GM23338 (cell line): Measurements from ENCODE around the gene GM2A. TPM values are rescaled to one million over a fixed set of nuclear protein-coding genes. Genes with fewer than 3 reads are reported as not detected.

Experiments used
- ATAC-seq: fragments of 200-7000 bp; cut with Tn5 transposase; 3 replicates; pipeline ENCODE4 v1.9.1; 2020
- DNase-seq: peaks from one replicate; pipeline ENCODE4 v3.0.0-alpha.2; 2015; ENCODE audit warnings: low spot score
- H2AFZ ChIP-seq: fragments of 200-600 bp; sonication (generic); 2 replicates; pipeline ENCODE4 v1.8.0; 2016; ENCODE audit warnings: antibody characterized with exemption, mild to moderate bottlenecking, moderate library complexity
- H3F3A ChIP-seq: fragments of 200-600 bp; sonication (generic); replicated peaks from 2 replicates; pipeline ENCODE4 v1.8.0; 2017; ENCODE audit warnings: antibody characterized with exemption, mixed run types, low read depth
- H3K27ac ChIP-seq: fragments of 200-600 bp; sonication (generic); 2 replicates; pipeline ENCODE4 v1.6.1; 2016; ENCODE audit warnings: low read depth
- H3K27me3 ChIP-seq: fragments of 200-600 bp; sonication (generic); 2 replicates; pipeline ENCODE4 v1.8.0; 2016; ENCODE audit warnings: mild to moderate bottlenecking, mixed run types, moderate library complexity; ENCODE audit not compliant: insufficient read depth
- H3K36me3 ChIP-seq: fragments of 200-600 bp; sonication (generic); 2 replicates; pipeline ENCODE4 v1.8.0; 2016; ENCODE audit warnings: mild to moderate bottlenecking; ENCODE audit not compliant: insufficient read depth
- H3K4me1 ChIP-seq: fragments of 200-600 bp; sonication (generic); 2 replicates; pipeline ENCODE4 v1.8.0; 2016; ENCODE audit warnings: mild to moderate bottlenecking, moderate library complexity; ENCODE audit not compliant: insufficient read depth
- H3K4me2 ChIP-seq: fragments of 200-600 bp; sonication (generic); 2 replicates; pipeline ENCODE4 v1.7.1; 2017; ENCODE audit warnings: mixed run types
- H3K4me3 ChIP-seq: fragments of 200-600 bp; sonication (generic); 2 replicates; pipeline ENCODE4 v1.6.1; 2016; ENCODE audit warnings: mixed run types
- H3K79me2 ChIP-seq: fragments of 200-600 bp; sonication (generic); replicated peaks from 2 replicates; pipeline ENCODE4 v1.8.0; 2017; ENCODE audit warnings: mild to moderate bottlenecking; ENCODE audit not compliant: insufficient read depth
- H3K9me2 ChIP-seq: fragments of 200-600 bp; sonication (generic); 2 replicates; pipeline ENCODE4 v1.8.0; 2017; ENCODE audit not compliant: insufficient read depth
- H4K20me1 ChIP-seq: fragments of 200-600 bp; sonication (generic); replicated peaks from 2 replicates; pipeline ENCODE4 v1.8.0; 2017; ENCODE audit warnings: mild to moderate bottlenecking; ENCODE audit not compliant: insufficient read depth
- H3K27ac Mint-ChIP-seq: 2 replicates; pipeline ENCODE4 v1.8.0; 2020; ENCODE audit warnings: inconsistent platforms, mild to moderate bottlenecking, moderate library complexity, mixed read lengths
- H3K27me3 Mint-ChIP-seq: 3 replicates; pipeline ENCODE4 v1.8.0; 2022; ENCODE audit warnings: low read depth, mild to moderate bottlenecking, moderate library complexity, mixed read lengths, inconsistent platforms; ENCODE audit not compliant: insufficient read depth, poor library complexity
- H3K36me3 Mint-ChIP-seq: 3 replicates; pipeline ENCODE4 v1.8.0; 2021; ENCODE audit warnings: low read depth, mild to moderate bottlenecking, inconsistent platforms, moderate library complexity, mixed read lengths
- H3K4me1 Mint-ChIP-seq: 3 replicates; pipeline ENCODE4 v1.8.0; 2020; ENCODE audit warnings: mild to moderate bottlenecking, inconsistent platforms, mixed read lengths
- H3K4me3 Mint-ChIP-seq: 3 replicates; pipeline ENCODE4 v1.8.0; 2021; ENCODE audit warnings: moderate library complexity, mild to moderate bottlenecking, inconsistent platforms, mixed read lengths
- H3K9me3 Mint-ChIP-seq: 3 replicates; pipeline ENCODE4 v1.8.0; 2020; ENCODE audit warnings: moderate library complexity, mild to moderate bottlenecking, inconsistent platforms, mixed read lengths
- CREB1 ChIP-seq: fragments of 250-450 bp; sonication (Bioruptor Pico); IDR thresholded peaks from 2 replicates; pipeline ENCODE4 v1.5.0; 2020; ENCODE audit warnings: low read depth, mild to moderate bottlenecking, moderate library complexity
- ETS1 ChIP-seq: IDR thresholded peaks from 2 replicates; pipeline ENCODE4 v1.6.1; 2016; ENCODE audit warnings: antibody characterized with exemption
- EZH2 ChIP-seq: fragments of 200-600 bp; sonication (generic); IDR thresholded peaks from one replicate; pipeline ENCODE4 v1.8.0; 2017; ENCODE audit warnings: antibody characterized with exemption, mild to moderate bottlenecking, low read depth; ENCODE audit not compliant: unreplicated experiment
- EZH2phosphoT487 ChIP-seq: fragments of 200-600 bp; sonication (generic); IDR thresholded peaks from one replicate; pipeline ENCODE4 v1.8.1; 2018; ENCODE audit warnings: antibody characterized with exemption; ENCODE audit not compliant: unreplicated experiment
- NANOG ChIP-seq: IDR thresholded peaks from 2 replicates; pipeline ENCODE4 v1.6.1; 2016; ENCODE audit warnings: antibody characterized with exemption, borderline replicate concordance
- POLR2AphosphoS5 ChIP-seq: IDR thresholded peaks from 2 replicates; pipeline ENCODE4 v1.6.1; 2016; ENCODE audit warnings: antibody characterized with exemption, low read depth
- STAT1 ChIP-seq: IDR thresholded peaks from one replicate; pipeline ENCODE4 v1.6.1; 2016; ENCODE audit warnings: antibody characterized with exemption; ENCODE audit not compliant: unreplicated experiment
- ZNF114 ChIP-seq: fragments of 250-450 bp; sonication (Bioruptor Pico); IDR thresholded peaks from 2 replicates; pipeline ENCODE4 v1.5.0; 2020; ENCODE audit warnings: mild to moderate bottlenecking, moderate library complexity
- ZNF331 ChIP-seq: fragments of 250-450 bp; sonication (Bioruptor Pico); IDR thresholded peaks from 2 replicates; pipeline ENCODE4 v1.5.0; 2020; ENCODE audit warnings: low read depth, mild to moderate bottlenecking, moderate library complexity
- polyA plus RNA-seq: library from polyadenylated mRNA; unstranded; fragments of >200 nt; fragmentation: Nextera tagmentation; extraction: Ambion mirVana; gene quantifications from 2 replicates; pipeline ENCODE4 v1.2.1, GENCODE V29; 2016
- total RNA-seq: library from RNA; depleted of rRNA; stranded (reverse); fragments of >200 nt; shearing (Covaris generic); gene quantifications from 2 replicates; pipeline ENCODE4 v1.2.3, GENCODE V29; 2014
- TF ChIP-seq, protein P1 (sequence below): IDR thresholded peaks from one replicate; pipeline ENCODE4 v1.6.1; 2018; ENCODE audit warnings: antibody characterized with exemption; ENCODE audit not compliant: unreplicated experiment
- TF ChIP-seq, protein P2 (sequence below), 2 experiments: fragments of 200-600 bp in 1 of 2; sonication (generic) in 1 of 2; conservative IDR thresholded peaks; 2 replicates each; pipeline versions ENCODE4 v1.5.1 to v1.6.1; 2016 to 2017; ENCODE audit warnings: antibody characterized with exemption in 2 of 2, low read depth in 2 of 2, mild to moderate bottlenecking in 2 of 2, moderate library complexity in 1 of 2

Gene GM2A
- total and polyA plus RNA-seq, 2 experiments from 2014 or later: 9.8 to 27.8 TPM

- TF ChIP-seq EZH2: no peak
- TF ChIP-seq, protein P1, sequence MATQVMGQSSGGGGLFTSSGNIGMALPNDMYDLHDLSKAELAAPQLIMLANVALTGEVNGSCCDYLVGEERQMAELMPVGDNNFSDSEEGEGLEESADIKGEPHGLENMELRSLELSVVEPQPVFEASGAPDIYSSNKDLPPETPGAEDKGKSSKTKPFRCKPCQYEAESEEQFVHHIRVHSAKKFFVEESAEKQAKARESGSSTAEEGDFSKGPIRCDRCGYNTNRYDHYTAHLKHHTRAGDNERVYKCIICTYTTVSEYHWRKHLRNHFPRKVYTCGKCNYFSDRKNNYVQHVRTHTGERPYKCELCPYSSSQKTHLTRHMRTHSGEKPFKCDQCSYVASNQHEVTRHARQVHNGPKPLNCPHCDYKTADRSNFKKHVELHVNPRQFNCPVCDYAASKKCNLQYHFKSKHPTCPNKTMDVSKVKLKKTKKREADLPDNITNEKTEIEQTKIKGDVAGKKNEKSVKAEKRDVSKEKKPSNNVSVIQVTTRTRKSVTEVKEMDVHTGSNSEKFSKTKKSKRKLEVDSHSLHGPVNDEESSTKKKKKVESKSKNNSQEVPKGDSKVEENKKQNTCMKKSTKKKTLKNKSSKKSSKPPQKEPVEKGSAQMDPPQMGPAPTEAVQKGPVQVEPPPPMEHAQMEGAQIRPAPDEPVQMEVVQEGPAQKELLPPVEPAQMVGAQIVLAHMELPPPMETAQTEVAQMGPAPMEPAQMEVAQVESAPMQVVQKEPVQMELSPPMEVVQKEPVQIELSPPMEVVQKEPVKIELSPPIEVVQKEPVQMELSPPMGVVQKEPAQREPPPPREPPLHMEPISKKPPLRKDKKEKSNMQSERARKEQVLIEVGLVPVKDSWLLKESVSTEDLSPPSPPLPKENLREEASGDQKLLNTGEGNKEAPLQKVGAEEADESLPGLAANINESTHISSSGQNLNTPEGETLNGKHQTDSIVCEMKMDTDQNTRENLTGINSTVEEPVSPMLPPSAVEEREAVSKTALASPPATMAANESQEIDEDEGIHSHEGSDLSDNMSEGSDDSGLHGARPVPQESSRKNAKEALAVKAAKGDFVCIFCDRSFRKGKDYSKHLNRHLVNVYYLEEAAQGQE: no peak
- TF ChIP-seq, protein P2, sequence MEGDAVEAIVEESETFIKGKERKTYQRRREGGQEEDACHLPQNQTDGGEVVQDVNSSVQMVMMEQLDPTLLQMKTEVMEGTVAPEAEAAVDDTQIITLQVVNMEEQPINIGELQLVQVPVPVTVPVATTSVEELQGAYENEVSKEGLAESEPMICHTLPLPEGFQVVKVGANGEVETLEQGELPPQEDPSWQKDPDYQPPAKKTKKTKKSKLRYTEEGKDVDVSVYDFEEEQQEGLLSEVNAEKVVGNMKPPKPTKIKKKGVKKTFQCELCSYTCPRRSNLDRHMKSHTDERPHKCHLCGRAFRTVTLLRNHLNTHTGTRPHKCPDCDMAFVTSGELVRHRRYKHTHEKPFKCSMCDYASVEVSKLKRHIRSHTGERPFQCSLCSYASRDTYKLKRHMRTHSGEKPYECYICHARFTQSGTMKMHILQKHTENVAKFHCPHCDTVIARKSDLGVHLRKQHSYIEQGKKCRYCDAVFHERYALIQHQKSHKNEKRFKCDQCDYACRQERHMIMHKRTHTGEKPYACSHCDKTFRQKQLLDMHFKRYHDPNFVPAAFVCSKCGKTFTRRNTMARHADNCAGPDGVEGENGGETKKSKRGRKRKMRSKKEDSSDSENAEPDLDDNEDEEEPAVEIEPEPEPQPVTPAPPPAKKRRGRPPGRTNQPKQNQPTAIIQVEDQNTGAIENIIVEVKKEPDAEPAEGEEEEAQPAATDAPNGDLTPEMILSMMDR (conservative IDR thresholded peaks at IDR 0.05; ENCODE audit: low read depth in 2 of 2): no peak
- TF ChIP-seq EZH2phosphoT487: no peak
- TF ChIP-seq ZNF331: no peak
- TF ChIP-seq ZNF114 (CRISPR knock-in tag): no peak
- no peak for TF ChIP-seq CREB1
- no peak for TF ChIP-seq POLR2AphosphoS5
- no peak for TF ChIP-seq NANOG
- no peak for TF ChIP-seq STAT1
- no peak for TF ChIP-seq ETS1
- Mint-ChIP-seq H3K4me1 (peaks cover 12% of the 10 kb centered on the region), H3K27me3 (no peaks in the 10 kb centered on the region)
These were observed 24.0 kb upstream of the GM2A start for GRCh38 chr5:151228986-151229385.

More at GRCh38 chr5:151228986-151229385, 24.0 kb upstream of the GM2A start:
- Histone ChIP-seq H3K9me2 (no peaks in the 10 kb centered on the region), H3K4me1 (peaks cover 15% of the 10 kb centered on the region), H3K4me3 (no peak overlapping the region), H3K4me2 (no peak overlapping the region), H3K27me3 (no peaks in the 10 kb centered on the region), H3K27ac (no peak overlapping the region), H4K20me1 (no peaks in the 10 kb centered on the region), H2AFZ (0 out of 2 replicates have a peak overlapping the region, but pooled peaks have one; percentile 23), H3F3A (no peaks in the 10 kb centered on the region), H3K36me3 (no peaks in the 10 kb centered on the region), H3K79me2 (no peaks in the 10 kb centered on the region)
- no peak for ATAC-seq
- no peak for DNase-seq
- Mint-ChIP-seq H3K4me3 (no peak overlapping the region), H3K27ac (no peak overlapping the region), H3K36me3 (no peaks in the 10 kb centered on the region), H3K9me3 (no peaks in the 10 kb centered on the region)
